WI38 (cell line): ENCODE results near the gene PRKCE.

ENCODE experiments used
- H3K4me3 ChIP-seq: 2 replicates; pipeline ENCODE4 v1.5.1; 2011; ENCODE audit warnings: low read depth, mild to moderate bottlenecking, control low read depth, low read length
- TF ChIP-seq, protein P1 (sequence below): IDR thresholded peaks from 2 replicates; pipeline ENCODE4 v1.5.1; 2012; ENCODE audit warnings: low read depth, mild to moderate bottlenecking, control low read depth, low read length

Gene PRKCE

DNA sequence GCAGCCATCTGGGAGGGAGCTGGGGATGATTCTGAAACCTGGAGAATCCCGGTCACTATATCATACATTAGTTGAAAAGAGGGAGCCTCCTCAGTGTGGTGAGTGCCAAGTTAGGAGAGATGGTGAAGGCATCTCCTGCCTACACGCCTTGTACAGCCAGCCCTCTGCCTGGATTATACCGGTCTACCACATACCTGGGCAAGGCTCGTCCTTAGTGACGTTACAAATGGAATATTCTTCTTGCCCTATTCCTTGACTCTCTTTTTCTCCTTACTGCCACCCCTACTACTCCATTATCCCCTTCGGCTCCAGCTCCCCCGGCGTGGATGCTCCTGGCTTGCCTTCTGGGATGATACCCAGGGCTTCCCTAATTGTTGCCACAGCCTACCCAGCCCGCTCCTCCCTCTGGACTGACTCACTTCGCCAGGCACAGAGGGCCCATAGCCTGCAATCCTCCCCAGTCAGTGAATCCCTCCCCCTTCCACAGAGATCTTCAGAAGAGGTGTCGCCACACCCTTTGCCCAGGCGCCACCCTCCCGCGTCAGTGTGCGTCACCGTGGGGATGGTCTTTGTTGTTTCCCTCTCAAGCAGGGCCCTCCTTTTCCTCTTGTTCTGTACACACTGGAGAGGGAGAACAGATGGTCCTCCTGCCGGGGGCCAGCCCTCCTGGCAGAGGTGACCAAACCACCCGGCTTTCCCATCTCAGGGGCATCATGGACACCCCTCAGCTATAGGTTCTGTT lies 530.5 kb downstream of the PRKCE start:
- TF ChIP-seq, protein P1, sequence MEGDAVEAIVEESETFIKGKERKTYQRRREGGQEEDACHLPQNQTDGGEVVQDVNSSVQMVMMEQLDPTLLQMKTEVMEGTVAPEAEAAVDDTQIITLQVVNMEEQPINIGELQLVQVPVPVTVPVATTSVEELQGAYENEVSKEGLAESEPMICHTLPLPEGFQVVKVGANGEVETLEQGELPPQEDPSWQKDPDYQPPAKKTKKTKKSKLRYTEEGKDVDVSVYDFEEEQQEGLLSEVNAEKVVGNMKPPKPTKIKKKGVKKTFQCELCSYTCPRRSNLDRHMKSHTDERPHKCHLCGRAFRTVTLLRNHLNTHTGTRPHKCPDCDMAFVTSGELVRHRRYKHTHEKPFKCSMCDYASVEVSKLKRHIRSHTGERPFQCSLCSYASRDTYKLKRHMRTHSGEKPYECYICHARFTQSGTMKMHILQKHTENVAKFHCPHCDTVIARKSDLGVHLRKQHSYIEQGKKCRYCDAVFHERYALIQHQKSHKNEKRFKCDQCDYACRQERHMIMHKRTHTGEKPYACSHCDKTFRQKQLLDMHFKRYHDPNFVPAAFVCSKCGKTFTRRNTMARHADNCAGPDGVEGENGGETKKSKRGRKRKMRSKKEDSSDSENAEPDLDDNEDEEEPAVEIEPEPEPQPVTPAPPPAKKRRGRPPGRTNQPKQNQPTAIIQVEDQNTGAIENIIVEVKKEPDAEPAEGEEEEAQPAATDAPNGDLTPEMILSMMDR: no peak
- no peak overlapping the region for H3K4me3 ChIP-seq

DNA sequence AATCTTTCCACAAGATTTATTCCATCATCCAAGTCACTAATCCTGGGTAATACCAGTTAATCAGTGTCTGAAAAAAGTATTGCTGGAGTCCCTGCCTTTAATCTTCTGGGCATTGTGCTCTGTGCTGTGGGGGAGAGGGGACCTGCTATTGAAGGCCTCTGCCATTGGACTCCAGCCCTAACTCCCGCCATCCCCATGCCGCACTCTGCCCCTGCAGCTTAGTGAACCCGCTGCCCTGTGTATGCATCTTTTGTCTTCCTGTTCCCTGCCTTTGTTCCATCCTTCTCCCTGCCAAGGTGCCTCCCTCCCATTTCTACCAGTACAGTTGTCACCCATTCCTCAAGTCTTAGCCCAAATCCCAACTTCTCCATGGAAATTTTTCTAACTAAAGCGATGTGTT lies 532.0 kb downstream of the PRKCE start:
- no peak overlapping the region for H3K4me3 ChIP-seq
- TF ChIP-seq, protein P1: no peak

DNA sequence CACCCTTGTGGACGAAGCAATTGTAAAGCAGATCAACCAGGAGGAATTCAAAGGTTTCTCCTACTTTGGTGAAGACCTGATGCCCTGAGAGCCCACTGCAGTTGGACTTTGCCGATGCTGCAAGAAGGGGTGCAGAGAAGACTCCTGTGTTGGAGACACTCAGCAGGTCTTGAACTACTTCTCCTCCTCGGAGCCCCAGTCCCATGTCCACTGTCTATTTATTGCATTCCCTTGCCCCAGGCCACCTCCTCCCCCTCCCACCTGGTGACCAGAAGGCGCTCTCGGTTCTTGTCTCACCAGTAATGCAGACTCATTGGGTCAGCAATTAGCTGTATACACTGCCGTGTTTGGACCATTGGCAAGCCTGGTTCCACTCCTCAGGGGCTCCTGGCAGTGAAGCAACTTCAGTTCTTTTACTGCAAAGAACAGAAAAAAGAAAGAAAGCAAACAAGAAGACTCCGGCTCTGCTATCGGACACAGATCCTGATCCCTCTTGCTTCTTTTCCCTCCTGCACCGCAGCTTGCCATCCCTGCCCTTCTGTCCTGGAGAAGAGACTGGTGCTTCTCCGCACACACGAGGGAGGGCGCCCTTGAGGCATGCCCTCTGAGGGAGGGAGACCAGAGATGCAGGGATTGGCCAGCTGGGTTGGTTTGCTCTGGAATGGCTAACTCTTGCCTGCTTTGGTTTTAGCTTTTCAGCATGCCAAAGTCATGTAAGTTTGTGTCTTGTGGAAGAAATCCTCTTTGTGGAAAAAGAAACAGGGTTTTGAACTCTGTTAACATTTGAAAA lies 533.5 kb downstream of the PRKCE start:
- no peak overlapping the region for H3K4me3 ChIP-seq
- TF ChIP-seq, protein P1: no peak

DNA sequence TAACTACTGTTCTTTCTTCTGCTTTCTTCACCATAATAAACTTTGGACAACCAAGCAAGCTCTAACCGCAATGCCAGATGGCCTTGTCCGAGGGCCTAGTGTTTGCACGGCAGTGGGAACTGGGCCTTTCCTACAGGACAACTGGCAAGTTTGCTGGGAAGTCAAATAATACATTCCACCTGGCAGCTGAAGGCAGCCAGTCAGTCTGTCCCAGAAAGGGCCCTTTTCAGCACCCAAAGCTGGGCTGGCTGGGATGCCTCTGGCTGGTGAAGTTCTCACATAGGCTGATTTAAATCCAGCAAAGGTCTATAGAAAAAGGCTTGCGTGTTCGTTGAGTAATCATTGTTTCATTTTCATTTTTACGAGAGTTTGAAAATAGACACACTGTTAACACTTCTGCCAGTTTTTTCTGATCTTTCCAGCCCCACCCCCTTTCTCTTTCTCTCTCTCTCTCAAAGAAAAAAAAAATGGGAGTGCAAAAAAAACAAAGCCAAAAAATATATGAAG lies 535.7 kb downstream of the PRKCE start:
- peak overlapping the region; percentile 45 for H3K4me3 ChIP-seq
- TF ChIP-seq, protein P1: no peak

DNA sequence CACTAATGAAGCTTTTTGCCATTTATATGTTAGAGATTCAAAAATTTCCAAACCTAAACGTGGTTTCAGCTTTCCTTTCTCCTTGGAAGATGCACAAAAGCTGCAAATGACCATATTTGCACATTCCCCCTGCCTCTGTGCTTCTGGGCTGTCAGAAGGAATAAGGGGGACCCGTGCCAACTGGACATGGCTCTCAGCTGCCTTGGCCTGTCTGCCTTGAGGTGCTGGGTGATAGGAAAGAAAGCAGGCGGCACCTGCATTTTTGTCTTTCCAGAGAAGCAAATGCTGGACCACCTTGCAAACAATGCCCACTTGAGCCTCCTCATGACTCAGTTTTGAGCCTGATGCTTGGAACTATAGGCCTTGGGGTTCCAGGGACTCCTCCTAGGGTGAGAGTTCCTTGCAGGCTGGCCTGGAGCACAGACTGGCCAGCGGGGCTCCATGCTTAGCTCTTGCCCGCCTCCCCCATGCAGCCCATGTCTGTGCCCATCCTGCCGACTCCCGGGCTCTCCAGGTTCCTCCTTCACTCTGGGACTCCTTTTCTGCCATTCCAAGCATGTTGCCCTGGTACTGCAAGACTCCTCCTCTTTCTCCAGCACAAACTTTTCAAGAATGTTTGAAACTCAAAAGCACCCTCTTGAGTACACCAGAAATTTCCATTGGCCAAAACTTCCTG lies 536.7 kb downstream of the PRKCE start:
- H3K4me3 ChIP-seq: no peak overlapping the region
- TF ChIP-seq, protein P1: no peak

DNA sequence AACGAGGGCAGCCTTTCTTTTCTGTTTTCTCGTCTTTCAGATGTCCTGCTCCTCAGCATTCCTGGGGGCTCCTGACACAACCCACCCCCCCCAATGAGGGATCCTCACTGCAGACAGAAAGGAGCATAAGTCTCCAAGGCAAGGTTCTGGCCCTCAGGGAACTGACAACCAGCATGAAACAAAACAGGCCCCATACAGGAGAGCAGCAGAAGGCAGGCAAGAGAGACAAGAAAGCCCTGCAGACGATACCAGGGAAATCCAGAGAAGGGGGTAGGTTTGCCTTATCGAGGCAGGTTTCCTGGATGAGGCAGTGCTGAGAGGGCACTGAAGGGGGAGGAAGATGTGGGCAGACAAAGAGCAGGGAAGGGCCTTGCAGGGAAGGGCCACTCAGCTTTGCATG lies 541.9 kb downstream of the PRKCE start:
- TF ChIP-seq, protein P1: no peak

More for the DNA sequence above, 541.9 kb downstream of the PRKCE start:
- no peak overlapping the region for H3K4me3 ChIP-seq
